SK-N-SH (cell line): ENCODE measurements around the gene BRD7. TPM values are rescaled to one million over a fixed set of nuclear protein-coding genes. Genes with fewer than 3 reads are reported as not detected.

Experiments
- CTCF ChIA-PET: fragments of 300-600, 350-600 bp; formaldehyde crosslinking; extraction: SDS; loops from one replicate; lab custom pipeline; 2021; lab: Yijun Ruan, JAX
- POLR2A ChIA-PET: fragments of 350-600 bp; sonication (Branson Sonifier 250); formaldehyde crosslinking; extraction: SDS; loops from one replicate; lab custom pipeline; 2020; ENCODE audit warnings: antibody characterized with exemption, inconsistent platforms; lab: Yijun Ruan, JAX
- DNase-seq: peaks from one replicate; pipeline ENCODE4 v3.0.0; 2012
- H2AFZ ChIP-seq: fragments of 200-600 bp; sonication (generic); 2 replicates; pipeline ENCODE4 v1.8.1; 2016; ENCODE audit warnings: antibody characterized with exemption, mild to moderate bottlenecking, low read depth
- H3F3A ChIP-seq: fragments of 200-600 bp; sonication (generic); replicated peaks from 2 replicates; pipeline ENCODE3; 2016; ENCODE audit warnings: antibody characterized with exemption, mild to moderate bottlenecking; ENCODE audit not compliant: insufficient read depth
- H3K27ac ChIP-seq, 2 experiments: fragments of 200-500 bp in 1 of 2; fragments of 200-600 bp in 1 of 2; sonication (Bioruptor generic) in 1 of 2; sonication (generic), shearing (Covaris generic) in 1 of 2; 2 replicates each; pipeline versions ENCODE4 v1.5.1 to v1.6.1; 2014 to 2016; ENCODE audit warnings: low read depth in 2 of 2, inconsistent platforms in 1 of 2, low read length in 1 of 2, mild to moderate bottlenecking in 1 of 2, mixed read lengths in 1 of 2
- H3K27me3 ChIP-seq: fragments of 200-600 bp; sonication (generic), shearing (Covaris generic); 2 replicates; pipeline ENCODE4 v1.6.1; 2016; ENCODE audit warnings: mixed run types; ENCODE audit not compliant: insufficient read depth
- H3K36me3 ChIP-seq, 2 experiments: fragments of 200-500 bp in 1 of 2; fragments of 200-600 bp in 1 of 2; sonication (Bioruptor generic) in 1 of 2; sonication (generic) in 1 of 2; replicated peaks in 1 of 2; 2 replicates each; pipeline versions ENCODE3 to v1.5.1; 2014 to 2016; ENCODE audit warnings: low read length in 1 of 2, mild to moderate bottlenecking in 1 of 2; ENCODE audit not compliant: insufficient read depth in 2 of 2, control insufficient read depth in 1 of 2
- H3K4me1 ChIP-seq, 2 experiments: fragments of 200-500 bp in 1 of 2; fragments of 200-600 bp in 1 of 2; sonication (Bioruptor generic) in 1 of 2; sonication (generic), shearing (Covaris generic) in 1 of 2; 2 replicates each; pipeline versions ENCODE4 v1.5.1 to v1.6.1; 2014 to 2016; ENCODE audit warnings: low read depth in 1 of 2, low read length in 1 of 2, mixed run types in 1 of 2; ENCODE audit not compliant: insufficient read depth in 2 of 2, control insufficient read depth in 1 of 2
- H3K4me2 ChIP-seq: fragments of 200-600 bp; sonication (generic), shearing (Covaris generic); 2 replicates; pipeline ENCODE4 v1.6.1; 2017; ENCODE audit warnings: mixed run types
- H3K4me3 ChIP-seq, 2 experiments: fragments of 200-500 bp in 1 of 2; fragments of 200-600 bp in 1 of 2; sonication (Bioruptor generic) in 1 of 2; sonication (generic), shearing (Covaris generic) in 1 of 2; 2 replicates each; pipeline versions ENCODE4 v1.5.1 to v1.8.1; 2014 to 2016; ENCODE audit warnings: low read depth in 2 of 2, inconsistent platforms in 1 of 2, low read length in 1 of 2, mild to moderate bottlenecking in 1 of 2, mixed read lengths in 1 of 2, moderate library complexity in 1 of 2
- H3K79me2 ChIP-seq: fragments of 200-600 bp; sonication (generic); 2 replicates; pipeline ENCODE4 v1.8.1; 2017; ENCODE audit warnings: mild to moderate bottlenecking; ENCODE audit not compliant: insufficient read depth
- H3K9ac ChIP-seq: fragments of 200-600 bp; sonication (generic); 2 replicates; pipeline ENCODE4 v1.6.1; 2017; ENCODE audit warnings: mixed run types
- H3K9me2 ChIP-seq: fragments of 200-600 bp; sonication (generic); 2 replicates; pipeline ENCODE4 v1.6.1; 2017; ENCODE audit warnings: mixed run types
- H3K9me3 ChIP-seq: fragments of 200-600 bp; sonication (generic); 2 replicates; pipeline ENCODE4 v1.6.1; 2017; ENCODE audit warnings: mixed run types, mild to moderate bottlenecking, moderate library complexity
- H4K20me1 ChIP-seq: fragments of 200-600 bp; sonication (generic); 2 replicates; pipeline ENCODE4 v1.6.1; 2017; ENCODE audit warnings: mild to moderate bottlenecking, mixed run types; ENCODE audit not compliant: insufficient read depth
- CTCF ChIP-seq: fragments of 200-600 bp; sonication (generic); IDR thresholded peaks from 2 replicates; pipeline ENCODE4 v1.6.1; 2017; ENCODE audit warnings: antibody characterized with exemption, mild to moderate bottlenecking, moderate library complexity
- ELF1 ChIP-seq: IDR thresholded peaks from 2 replicates; pipeline ENCODE4 v1.4.0; 2012
- EP300 ChIP-seq, 2 experiments: IDR thresholded peaks; 2 replicates each; pipeline versions ENCODE4 v1.4.0 to v1.6.1; 2012; ENCODE audit warnings: borderline replicate concordance in 1 of 2, low read depth in 1 of 2, low read length in 1 of 2
- EZH2phosphoT487 ChIP-seq: fragments of 200-600 bp; sonication (generic); IDR thresholded peaks from 2 replicates; pipeline ENCODE4 v1.6.1; 2017; ENCODE audit warnings: low read depth, mixed run types, mild to moderate bottlenecking, antibody characterized with exemption, moderate library complexity, borderline replicate concordance
- FOSL2 ChIP-seq: IDR thresholded peaks from 2 replicates; pipeline ENCODE4 v1.4.0; 2012; ENCODE audit warnings: low read depth, mild to moderate bottlenecking, moderate library complexity, borderline replicate concordance
- GABPA ChIP-seq: IDR thresholded peaks from 2 replicates; pipeline ENCODE4 v1.4.0; 2012; ENCODE audit warnings: low read depth, mild to moderate bottlenecking
- IRF3 ChIP-seq: fragments of 150-350 bp; IDR thresholded peaks from 2 replicates; pipeline ENCODE4 v1.6.1; 2016; ENCODE audit warnings: mild to moderate bottlenecking, low read depth, low read length
- JUND ChIP-seq: IDR thresholded peaks from 2 replicates; pipeline ENCODE4 v1.4.0; 2012
- MAX ChIP-seq: IDR thresholded peaks from 2 replicates; pipeline ENCODE4 v1.4.0; 2012; ENCODE audit warnings: low read depth
- MEF2A ChIP-seq: IDR thresholded peaks from 2 replicates; pipeline ENCODE4 v1.4.0; 2012; ENCODE audit warnings: low read depth, borderline replicate concordance
- NFIC ChIP-seq: IDR thresholded peaks from 2 replicates; pipeline ENCODE4 v1.4.0; 2012; ENCODE audit warnings: borderline replicate concordance
- NRF1 ChIP-seq: IDR thresholded peaks from 2 replicates; pipeline ENCODE4 v1.6.1; 2012; ENCODE audit warnings: low read depth, mild to moderate bottlenecking, low read length
- RAD21 ChIP-seq: IDR thresholded peaks from 2 replicates; pipeline ENCODE4 v1.6.1; 2012; ENCODE audit warnings: mild to moderate bottlenecking, low read length
- REST ChIP-seq: IDR thresholded peaks from 2 replicates; pipeline ENCODE4 v1.6.1; 2012; ENCODE audit warnings: mild to moderate bottlenecking, low read depth, low read length, moderate library complexity
- RFX5 ChIP-seq: IDR thresholded peaks from 2 replicates; pipeline ENCODE4 v1.6.1; 2012; ENCODE audit warnings: mild to moderate bottlenecking, improper control_type of control experiment, low read length
- SIN3A ChIP-seq: IDR thresholded peaks from 2 replicates; pipeline ENCODE4 v1.6.1; 2012; ENCODE audit warnings: low read depth, mild to moderate bottlenecking, low read length, moderate library complexity, borderline replicate concordance
- USF2 ChIP-seq: fragments of 150-350 bp; IDR thresholded peaks from 2 replicates; pipeline ENCODE4 v1.6.1; 2017; ENCODE audit warnings: antibody characterized with exemption, low read length, low read depth, borderline replicate concordance
- YY1 ChIP-seq: IDR thresholded peaks from 2 replicates; pipeline ENCODE4 v1.4.0; 2012; ENCODE audit warnings: low read depth, mild to moderate bottlenecking
- WGBS: methylation state at CpG from one replicate; pipeline ENCODE4 v1.1.6; 2017; ENCODE audit warnings: low lambda C conversion rate; 5-methylcytosine and 5-hydroxymethylcytosine counted together
- polyA plus RNA-seq, 3 experiments: library from polyadenylated mRNA; depleted of rRNA; stranded (reverse); fragments of >200 nt; gene quantifications; 2 replicates each; pipeline ENCODE4 v1.2.3, GENCODE V29; 2012

The BRD7 gene
- polyA plus RNA-seq, 1 of the 3 experiments (the other 2 are of a cell fraction), result 32.9 TPM

GRCh38 chr16:50400967-50401348, 32.2 kb upstream of the BRD7 start:
- POLR2A ChIA-PET, result interaction anchor here (1.4 kb wide), 1 partner anchor 11 kb away, joined by 3 read pairs; no protein-coding TSS in a partner anchor
- Histone ChIP-seq H3K36me3 (no peaks in the 10 kb centered on the region), H3F3A (no peaks in the 10 kb centered on the region), H3K9me2 (no peaks in the 10 kb centered on the region), H3K4me1 (peaks cover 0 to 29% of the 10 kb centered on the region in 2 experiments; a peak in 1 of 4 replicates), H3K9me3 (no peaks in the 10 kb centered on the region), H3K27ac (no peak overlapping the region), H4K20me1 (no peaks in the 10 kb centered on the region), H3K79me2 (no peaks in the 10 kb centered on the region), H3K9ac (no peak overlapping the region), H3K27me3 (no peaks in the 10 kb centered on the region), H2AFZ (no peak overlapping the region), H3K4me2 (no peak overlapping the region), H3K4me3 (no peak overlapping the region)
- TF ChIP-seq CTCF, result no peak
- 48% methylated on average over 6 of the region's 6 CpGs for WGBS
- DNase-seq, result no peak
- CTCF ChIA-PET, result interaction anchor here (2.1 kb wide), 1 partner anchor 405 kb away, joined by 7 read pairs; no protein-coding TSS in a partner anchor

- CTCF ChIA-PET, result interaction anchor here (0.9 to 2.1 kb wide), 4 partner anchors 10 to 406 kb away, joined by 3 to 7 read pairs (median 3); no protein-coding TSS in a partner anchor
- no peak overlapping the region for H3K27ac ChIP-seq
- no peak overlapping the region for H3K4me2 ChIP-seq
- H3K4me1 ChIP-seq, result peaks cover 0 to 32% of the 10 kb centered on the region in 2 experiments; a peak in 1 of 4 replicates
- H3K27me3 ChIP-seq, result no peaks in the 10 kb centered on the region
- WGBS, result 57% methylated on average over 7 of the region's 8 CpGs
- H3K36me3 ChIP-seq, result no peaks in the 10 kb centered on the region
- H3K9me3 ChIP-seq, result no peaks in the 10 kb centered on the region
- H3K4me3 ChIP-seq, result no peak overlapping the region
- TF ChIP-seq GABPA (no peak), FOSL2 (no peak), EZH2phosphoT487 (no peak), IRF3 (no peak), SIN3A (no peak), MAX (no peak), REST (no peak), RAD21 (no peak), USF2 (no peak), MEF2A (no peak), YY1 (no peak), JUND (no peak), ELF1 (no peak), NRF1 (no peak), EP300 (IDR thresholded peaks at IDR 0.05; ENCODE audit: borderline replicate concordance in 1 of 2, low read depth in 1 of 2, low read length in 1 of 2) (no peak), RFX5 (no peak), NFIC (no peak)
- DNase-seq, result no peak
- POLR2A ChIA-PET, result no interaction called here
- H3K9ac ChIP-seq, result no peak overlapping the region
- no peaks in the 10 kb centered on the region for H3K79me2 ChIP-seq
- no peaks in the 10 kb centered on the region for H3F3A ChIP-seq
- H2AFZ ChIP-seq, result no peak overlapping the region
- no peaks in the 10 kb centered on the region for H4K20me1 ChIP-seq
- H3K9me2 ChIP-seq, result no peaks in the 10 kb centered on the region
Observed at GRCh38 chr16:50400312-50400966, 31.7 kb upstream of the BRD7 start.
